ENCODE results near the gene RHEBL1.

GRCh38 chr12:49026678-49027480, 42.9 kb downstream of the RHEBL1 start:
- TF ChIP-seq POLR2A (IDR thresholded peaks at IDR 0.05), result no peak
- TF ChIP-seq, protein P1, sequence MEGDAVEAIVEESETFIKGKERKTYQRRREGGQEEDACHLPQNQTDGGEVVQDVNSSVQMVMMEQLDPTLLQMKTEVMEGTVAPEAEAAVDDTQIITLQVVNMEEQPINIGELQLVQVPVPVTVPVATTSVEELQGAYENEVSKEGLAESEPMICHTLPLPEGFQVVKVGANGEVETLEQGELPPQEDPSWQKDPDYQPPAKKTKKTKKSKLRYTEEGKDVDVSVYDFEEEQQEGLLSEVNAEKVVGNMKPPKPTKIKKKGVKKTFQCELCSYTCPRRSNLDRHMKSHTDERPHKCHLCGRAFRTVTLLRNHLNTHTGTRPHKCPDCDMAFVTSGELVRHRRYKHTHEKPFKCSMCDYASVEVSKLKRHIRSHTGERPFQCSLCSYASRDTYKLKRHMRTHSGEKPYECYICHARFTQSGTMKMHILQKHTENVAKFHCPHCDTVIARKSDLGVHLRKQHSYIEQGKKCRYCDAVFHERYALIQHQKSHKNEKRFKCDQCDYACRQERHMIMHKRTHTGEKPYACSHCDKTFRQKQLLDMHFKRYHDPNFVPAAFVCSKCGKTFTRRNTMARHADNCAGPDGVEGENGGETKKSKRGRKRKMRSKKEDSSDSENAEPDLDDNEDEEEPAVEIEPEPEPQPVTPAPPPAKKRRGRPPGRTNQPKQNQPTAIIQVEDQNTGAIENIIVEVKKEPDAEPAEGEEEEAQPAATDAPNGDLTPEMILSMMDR (IDR thresholded peaks at IDR 0.05), result no peak

Measured in suprapubic skin (tissue), 3 donors.